ENCODE results near the gene SPTBN1.

The SPTBN1 gene

DNA sequence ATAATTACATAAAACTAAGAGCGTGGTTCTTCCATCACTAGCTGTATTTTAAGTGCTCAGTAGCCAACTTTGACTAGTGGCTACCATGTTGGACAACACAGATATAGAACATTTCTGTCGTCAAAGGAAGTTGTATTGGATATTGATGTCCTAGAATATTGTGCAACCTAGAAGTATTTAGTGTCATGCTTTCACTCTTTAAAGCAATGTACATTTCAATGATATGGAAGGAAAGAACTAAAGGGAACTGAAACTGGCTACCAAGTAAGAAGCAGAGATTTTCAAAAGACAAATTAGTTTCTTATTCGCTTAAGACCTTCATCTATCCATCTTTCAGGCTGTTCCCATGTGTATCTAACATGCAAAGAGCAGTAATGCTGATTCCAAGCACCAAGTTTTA, 182.0 kb downstream of the SPTBN1 start:
- no peak for DNase-seq

DNA sequence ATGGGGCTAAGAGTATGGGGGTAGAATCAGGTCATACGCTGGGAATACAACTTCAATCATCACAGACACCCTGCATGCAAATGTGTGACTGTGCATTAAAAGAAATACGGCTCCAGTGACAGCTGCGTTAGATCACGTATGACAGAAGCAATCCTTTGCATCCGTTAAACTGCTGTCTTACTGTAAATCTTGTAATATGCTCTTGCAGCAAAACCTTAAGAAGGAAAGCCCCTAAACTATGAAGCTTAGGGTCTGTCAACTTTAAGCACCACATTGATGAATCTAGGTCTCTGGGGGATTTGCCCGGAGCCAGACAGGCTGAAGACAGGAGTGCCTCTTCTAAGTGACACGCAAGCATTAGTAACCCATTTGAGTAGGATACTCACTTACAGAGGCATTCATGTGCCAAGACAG, 182.7 kb downstream of the SPTBN1 start:
- no peak for DNase-seq

DNA sequence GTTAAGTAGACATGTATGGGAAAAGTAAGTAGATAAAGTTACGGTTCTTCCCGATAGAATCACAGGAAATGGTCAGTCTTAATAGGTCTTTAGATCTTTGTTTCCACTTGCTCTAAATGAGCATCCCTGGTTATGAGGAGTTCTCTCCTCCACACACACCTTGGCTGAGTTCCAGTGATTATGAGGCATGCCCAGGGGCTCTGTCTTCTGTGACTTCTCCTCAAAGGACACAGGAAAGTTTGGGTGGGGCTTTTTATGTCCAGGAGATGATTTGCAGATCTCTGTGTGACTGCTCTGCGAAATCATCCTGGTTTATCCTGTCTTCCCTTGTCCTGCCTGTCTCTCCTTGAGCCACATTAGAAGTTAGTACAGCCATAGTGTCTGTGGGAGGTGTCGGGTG, 183.5 kb downstream of the SPTBN1 start:
- no peak for DNase-seq

DNA sequence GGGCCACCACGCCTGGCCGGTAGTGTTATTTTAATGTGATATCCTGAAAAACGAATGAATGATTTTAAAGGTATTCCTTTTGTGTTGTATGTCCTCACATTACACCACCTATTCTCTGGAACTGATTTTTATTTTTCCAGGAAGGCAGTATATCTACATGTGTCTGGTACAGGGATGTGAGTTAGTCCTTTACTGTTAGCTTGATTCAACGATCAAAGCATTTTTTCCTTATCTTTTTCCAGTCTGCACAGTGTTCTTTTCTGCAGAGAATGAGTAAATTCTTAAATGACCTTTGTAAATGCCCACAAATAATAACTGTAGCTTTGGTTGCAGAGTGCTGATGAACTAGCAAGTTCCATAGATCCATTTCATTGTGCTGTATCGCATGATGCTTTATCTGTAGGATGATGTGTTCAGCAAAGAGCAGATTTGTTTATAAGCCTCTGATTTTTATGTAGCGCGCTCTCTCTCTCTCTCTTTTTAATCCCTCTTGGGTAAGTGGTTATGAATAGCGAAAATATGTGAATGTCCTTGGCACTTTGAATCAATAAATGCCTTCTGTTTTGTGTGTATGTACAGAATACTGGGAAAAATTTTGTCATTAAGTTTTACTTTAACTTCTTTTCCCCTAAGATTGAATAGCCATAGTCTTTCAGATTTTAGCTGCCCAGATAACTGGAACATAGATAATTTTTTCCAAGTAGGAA, 184.9 kb downstream of the SPTBN1 start:
- no peak for DNase-seq

DNA sequence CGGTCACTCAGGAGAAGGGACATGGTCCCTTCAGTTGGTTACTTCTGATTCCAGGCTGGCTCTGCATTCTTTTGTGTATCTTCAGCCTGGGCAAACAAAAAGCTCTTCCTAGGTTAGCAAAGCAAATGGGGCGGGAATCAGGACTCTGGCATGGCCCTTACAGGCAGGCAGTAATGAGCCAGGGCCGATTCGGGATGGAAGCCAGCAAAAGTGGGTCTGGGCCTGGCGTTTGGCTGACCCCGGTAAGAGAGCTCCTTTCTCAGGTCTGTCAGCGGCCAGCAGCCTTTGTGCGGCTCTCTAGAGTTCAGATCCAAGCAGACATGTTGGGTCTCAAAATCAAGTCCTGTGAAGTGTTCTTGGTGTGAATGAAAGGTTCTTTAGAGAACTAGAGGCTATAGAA, 185.9 kb downstream of the SPTBN1 start:
- DNase-seq: no peak

DNA sequence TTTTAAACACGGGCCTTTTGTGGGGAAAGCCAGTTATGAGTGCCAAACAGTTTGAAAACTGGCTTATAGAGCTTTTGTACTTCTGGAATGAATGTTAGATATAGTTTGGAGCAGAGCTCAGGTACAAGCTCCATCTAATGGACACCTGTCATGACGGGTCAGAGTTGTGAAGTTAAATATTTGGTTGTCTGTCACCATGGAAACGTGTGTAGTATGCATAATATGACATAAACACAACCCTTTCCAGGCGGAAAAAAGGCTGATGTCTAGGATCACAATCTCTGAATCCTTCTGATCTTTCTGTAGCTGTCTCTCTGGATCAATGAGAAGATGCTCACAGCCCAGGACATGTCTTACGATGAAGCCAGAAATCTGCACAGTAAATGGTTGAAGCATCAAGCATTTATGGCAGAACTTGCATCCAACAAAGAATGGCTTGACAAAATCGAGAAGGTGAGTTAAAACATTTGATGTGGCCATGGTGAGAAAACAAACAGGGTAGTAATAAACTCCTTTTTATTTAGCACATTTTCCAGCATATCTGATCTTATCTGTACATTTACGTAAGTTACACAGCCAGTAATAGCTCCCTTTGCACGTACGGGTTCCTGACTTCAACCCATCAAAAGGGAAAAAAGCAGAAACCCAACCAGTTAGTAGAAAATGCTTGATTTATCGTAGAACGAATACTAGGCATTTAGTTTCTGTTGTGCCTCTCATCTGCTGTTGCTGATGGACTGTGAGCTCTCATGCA, 186.7 kb downstream of the SPTBN1 start:
- no peak for DNase-seq

DNA sequence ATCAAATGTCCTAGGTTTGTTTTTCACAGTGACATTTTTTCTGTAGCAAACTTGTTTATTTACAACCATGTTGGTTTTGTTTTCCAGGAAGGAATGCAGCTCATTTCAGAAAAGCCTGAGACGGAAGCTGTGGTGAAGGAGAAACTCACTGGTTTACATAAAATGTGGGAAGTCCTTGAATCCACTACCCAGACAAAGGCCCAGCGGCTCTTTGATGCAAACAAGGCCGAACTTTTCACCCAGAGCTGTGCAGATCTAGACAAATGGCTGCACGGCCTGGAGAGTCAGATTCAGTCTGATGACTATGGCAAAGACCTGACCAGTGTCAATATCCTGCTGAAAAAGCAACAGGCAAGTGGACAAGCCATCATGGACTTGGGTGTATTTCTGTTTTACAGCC, 188.1 kb downstream of the SPTBN1 start:
- DNase-seq: no peak

DNA sequence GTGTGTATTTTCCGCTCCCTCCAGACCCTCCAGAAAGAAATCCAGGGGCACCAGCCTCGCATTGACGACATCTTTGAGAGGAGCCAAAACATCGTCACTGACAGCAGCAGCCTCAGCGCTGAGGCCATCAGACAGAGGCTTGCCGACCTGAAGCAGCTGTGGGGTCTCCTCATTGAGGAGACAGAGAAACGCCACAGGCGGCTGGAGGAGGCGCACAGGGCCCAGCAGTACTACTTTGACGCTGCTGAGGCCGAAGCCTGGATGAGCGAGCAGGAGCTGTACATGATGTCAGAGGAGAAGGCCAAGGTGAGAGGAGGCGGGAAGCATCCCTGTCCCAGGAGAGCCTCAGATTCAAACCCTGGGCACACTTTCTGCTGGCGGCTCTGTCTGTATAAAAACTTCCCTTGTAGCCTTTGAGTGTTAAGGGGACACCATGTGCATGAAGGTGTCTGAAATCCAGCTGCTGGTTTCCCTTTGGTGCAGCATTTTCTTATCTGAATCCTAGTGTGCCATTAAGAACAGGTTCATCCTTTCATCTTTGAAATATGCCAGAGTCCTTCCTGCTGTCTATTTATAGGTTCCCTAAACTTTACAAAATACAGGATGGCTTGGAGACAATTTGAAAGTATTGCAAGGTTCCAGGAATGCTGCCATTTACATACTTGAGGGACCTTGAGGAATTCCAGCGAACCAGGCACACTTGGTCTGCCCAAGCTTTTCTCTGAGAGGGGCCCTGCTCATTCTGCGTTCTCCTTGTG, 190.2 kb downstream of the SPTBN1 start:
- no peak for DNase-seq

DNA sequence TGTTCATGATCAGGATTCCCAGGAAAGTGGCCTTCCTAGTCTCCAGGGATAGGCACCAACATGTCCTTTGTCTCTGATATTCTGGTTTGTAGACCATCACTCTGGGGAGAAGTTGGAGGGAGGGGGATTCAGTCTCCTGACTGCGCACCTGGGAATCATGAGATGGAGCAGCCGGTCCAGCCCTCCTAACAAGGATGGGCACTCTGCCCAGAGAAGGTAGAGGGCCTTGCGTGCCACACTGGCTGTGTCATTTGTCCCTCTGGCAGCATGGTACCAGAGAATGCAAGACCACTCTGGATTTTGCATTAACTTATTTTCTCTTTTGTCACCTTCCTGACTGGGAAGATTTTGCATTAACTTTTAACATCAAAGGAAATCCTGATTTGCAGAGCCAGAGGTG, 192.1 kb downstream of the SPTBN1 start:
- DNase-seq: no peak

DNA sequence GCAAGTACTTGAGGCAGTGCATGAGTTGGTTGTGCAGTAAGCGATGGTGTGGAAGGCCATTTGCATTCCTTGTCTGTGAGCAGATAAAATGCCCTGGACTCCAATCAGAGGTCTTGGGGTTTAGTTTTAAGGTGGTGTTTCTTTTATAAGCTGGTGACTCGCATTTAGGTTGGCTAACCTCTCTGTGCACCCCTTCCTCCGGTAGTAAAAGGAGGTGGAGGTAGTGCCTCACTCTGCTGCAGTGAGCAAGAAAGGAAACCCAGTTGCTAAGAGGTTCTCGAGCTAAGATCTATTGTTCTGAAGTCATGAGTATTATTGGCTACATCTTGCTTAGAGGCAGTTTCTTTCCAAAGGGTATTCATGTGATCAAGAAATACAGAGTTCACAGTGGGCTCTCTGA, 193.1 kb downstream of the SPTBN1 start:
- no peak for DNase-seq

DNA sequence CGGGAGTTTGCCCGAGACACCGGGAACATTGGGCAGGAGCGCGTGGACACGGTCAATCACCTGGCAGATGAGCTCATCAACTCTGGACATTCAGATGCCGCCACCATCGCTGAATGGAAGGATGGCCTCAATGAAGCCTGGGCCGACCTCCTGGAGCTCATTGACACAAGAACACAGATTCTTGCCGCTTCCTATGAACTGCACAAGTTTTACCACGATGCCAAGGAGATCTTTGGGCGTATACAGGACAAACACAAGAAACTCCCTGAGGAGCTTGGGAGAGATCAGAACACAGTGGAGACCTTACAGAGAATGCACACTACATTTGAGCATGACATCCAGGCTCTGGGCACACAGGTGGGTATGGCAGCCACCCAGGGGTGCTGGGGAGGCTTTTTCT, 193.5 kb downstream of the SPTBN1 start:
- no peak for DNase-seq

DNA sequence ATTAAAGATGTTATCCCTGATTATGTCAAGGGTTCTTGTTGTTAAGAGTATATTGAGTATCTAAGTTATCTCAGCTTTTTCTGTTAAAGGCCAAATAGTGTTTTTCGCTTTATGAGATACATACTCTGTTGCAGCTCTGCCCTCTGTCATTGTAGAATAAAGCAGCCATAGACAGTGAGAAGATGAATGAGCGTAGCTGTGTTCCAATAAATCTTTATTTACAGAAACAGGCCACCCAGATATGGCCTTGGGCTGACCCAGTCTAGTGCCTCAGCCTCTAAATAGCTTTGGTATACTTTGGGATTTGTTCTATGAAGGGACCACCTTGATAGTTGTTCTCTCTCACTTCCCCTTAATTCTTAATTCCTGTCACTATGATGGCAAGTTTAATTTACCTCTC, 194.5 kb downstream of the SPTBN1 start:
- no peak for DNase-seq

DNA sequence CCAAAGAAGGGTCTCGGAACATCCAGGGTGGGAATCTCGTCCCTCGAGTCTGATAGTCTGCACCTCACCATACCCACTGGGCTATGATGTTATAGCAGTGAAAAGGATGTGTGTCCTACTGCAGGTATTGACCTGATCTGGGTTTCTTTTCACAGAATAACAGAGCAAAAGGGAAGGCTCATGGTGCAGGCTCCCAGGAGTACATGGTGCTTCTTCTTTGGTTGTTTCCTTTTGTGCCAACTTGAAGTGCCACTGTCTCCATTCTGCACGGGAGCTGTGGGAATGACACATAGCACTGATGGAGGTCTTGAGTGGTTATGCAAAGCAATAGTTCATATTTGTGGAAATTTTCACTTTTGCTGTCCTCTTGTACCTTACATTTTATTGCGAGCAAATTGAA, 195.2 kb downstream of the SPTBN1 start:
- DNase-seq: no peak

DNA sequence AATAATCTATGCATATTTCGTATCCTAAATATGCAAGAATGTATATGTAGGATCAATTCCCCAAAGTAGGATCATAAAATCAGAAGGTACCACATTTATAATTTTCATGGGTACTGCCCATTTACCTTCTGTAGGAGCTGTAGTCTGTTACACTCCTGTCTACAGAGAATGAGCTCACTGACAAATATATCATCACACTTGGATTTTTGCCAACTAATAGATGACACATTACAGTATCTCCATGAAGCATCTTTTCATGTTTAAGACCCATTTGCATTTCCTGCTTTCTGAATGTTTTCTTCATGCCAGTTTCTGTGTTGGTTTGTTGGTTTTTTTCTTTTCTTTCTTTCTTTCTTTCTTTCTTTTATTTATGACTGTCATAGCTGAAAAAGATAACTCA, 196.4 kb downstream of the SPTBN1 start:
- DNase-seq: no peak

DNA sequence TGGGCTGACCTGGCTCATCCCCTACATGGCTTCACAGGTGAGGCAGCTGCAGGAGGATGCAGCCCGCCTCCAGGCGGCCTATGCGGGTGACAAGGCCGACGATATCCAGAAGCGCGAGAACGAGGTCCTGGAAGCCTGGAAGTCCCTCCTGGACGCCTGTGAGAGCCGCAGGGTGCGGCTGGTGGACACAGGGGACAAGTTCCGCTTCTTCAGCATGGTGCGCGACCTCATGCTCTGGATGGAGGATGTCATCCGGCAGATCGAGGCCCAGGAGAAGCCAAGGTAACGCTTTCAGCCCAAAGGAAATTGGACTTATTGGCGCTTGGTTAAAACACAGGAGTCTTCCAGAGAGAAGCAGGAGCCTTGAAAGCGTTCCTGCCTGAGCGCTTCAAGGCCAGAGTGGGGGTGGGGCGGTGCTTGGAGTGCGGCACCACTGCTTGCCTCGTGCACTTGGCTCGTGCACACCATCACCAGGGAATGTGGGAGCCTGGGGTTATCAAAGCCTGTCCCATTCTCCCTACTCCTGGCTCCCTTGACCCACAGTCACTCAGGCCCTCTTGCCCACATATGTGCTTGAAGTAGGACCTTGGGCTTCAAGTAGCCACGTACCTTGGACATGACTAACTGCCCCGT, 197.6 kb downstream of the SPTBN1 start:
- no peak for DNase-seq

DNA sequence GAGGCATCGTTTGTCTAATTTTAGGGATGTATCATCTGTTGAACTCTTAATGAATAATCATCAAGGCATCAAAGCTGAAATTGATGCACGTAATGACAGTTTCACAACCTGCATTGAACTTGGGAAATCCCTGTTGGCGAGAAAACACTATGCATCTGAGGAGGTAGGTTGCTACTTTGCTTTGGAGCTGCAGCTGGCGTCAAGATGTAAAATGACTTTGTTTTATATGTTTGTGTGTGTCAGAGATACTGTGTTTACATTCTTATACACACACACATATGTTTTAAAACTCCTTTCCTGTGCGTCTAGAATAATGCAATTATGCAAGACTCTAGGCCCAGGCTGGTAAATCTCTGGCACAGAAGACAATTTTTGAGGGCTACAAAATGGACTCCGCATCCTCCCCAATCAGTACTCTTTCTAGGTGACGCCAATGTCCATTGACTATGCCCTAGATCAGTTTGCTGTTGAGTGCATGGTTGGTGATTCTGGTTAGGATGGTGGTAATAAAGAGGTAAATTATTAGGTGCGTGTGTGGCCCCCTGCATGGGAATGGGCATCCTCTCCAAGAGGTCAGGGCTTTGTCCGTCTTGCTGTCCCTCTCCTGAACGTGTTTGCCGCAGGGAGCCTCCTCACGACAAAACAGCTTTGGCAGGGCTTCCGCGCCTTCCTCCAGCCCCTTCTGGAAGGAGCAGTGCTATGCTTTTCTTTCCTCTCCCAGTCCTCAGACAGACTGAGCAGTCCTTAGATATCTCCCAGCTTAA, 199.1 kb downstream of the SPTBN1 start:
- no peak for DNase-seq

DNA sequence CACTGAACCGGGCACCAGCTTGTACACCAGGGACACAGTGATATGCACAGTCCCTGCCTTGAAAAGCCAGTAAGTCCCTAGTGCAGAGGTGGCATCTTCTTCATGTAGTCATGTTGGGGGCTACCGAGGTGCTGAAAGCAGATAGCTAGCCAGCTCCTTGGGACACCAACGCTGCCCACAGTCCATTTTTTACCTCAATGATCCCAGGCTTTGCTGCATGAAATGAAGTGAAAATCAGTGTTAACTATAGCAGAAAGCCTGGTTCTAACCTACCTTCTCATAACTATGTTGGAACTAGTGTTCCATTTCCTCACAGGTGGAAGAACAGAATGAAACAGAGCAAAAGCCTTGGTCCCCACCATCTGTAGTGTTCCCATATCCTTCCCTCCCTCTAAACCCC, 200.7 kb downstream of the SPTBN1 start:
- DNase-seq: no peak

DNA sequence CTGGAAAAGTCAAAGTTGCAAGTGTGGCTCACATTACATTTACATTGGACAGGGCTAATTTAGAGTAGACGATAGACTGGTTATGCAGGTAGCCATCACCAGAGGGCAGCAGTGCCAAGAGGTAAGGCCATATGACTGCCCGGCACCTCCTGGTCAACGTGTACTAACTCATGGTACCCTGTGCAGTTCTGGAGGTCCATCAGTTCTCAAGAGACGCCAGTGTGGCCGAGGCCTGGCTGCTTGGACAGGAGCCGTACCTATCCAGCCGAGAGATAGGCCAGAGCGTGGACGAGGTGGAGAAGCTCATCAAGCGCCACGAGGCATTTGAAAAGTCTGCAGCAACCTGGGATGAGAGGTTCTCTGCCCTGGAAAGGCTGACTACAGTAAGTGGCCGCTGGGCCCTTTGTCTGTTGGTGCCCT, 201.5 kb downstream of the SPTBN1 start:
- DNase-seq: no peak

DNA sequence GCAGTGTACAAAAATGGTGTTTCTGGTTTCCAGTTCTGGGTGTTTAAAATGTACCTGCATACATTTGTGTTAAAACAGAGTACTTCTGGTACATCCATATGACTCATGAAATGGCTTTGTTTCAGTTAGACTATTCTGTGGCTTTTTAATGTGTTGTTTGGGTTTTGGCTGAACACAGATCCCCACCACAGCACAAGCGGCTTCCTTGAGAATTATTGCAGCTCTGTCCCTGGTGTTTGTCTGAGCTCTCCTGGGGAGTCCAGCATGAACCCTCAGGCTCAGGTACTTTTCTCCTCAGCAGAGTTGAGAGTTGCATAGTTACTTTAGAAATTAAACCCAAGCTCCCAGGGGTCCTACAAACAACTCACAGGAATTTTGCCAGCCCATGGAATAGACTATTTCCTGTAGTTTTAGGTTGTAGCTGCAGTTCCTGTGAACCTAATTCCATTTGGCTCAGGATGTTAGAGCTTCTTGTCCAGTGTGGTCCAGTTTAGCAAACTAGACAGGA, 202.5 kb downstream of the SPTBN1 start:
- DNase-seq: no peak

DNA sequence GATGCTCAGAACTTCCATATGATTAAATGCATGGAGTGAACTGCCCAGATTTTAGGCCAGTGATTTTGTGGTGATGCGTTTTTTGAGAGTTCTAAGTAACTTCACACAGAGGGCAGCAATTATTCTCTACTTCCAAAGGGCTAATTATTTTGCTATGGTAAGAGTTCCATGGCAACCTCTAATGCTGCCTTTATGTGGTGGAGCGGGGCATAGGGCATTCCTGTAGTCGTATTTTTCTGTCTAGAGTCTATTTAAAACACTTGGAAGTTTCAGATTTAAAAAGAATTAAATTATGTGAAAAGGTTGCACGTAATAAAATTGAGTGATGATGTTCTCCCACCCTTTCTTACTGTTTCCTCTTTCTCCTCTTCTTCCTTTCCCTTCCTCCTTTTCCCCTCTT, 203.4 kb downstream of the SPTBN1 start:
- DNase-seq: no peak

DNA sequence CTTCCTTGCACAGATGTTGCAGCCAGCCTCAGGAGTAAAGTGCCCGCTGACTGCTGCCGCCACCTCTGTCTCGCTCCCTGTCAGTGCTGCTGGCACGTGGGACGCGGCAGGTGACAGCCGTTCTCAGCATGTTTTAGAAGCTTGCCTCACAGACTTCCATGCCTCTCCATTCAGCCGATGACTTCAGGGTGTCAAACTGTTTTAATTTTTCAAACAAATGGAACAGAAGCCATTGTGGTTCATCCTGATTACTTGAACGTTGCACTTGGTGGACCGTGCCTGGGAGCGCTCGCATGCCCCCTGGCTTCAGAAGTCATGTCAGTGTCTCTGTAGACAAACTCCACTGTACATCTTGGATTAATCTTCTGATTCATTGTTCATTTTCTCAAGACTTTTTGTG, 204.6 kb downstream of the SPTBN1 start:
- DNase-seq: no peak

DNA sequence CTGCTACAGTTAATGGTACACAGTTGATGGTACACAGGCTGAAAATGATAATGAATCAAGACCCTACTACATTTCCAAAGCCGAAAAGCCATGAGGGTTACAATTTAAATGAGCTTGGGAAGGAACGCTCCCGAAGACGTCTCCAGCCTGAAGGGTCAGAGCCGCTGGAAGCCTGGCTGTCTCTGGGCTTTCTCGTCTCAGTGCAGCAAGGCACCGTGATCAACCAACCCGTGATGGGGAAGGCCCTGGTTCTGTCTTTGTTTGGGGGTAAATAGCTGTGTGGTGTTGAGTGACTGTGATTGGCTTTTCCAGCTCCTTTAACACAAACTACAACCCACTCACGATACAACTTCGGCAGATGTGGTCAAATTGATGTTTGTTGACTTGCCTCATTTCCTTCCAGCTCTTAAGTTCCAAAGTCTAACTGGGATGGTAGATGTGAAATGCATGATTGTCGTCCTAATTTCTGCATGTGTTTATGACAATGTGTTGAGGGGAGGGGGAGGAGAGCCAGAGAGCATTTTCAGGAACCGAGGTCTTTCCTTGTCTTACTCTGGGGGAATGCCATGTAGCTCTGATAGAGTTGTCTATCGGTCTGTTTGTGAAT, 207.4 kb downstream of the SPTBN1 start:
- DNase-seq: no peak
